ENCODE results near the gene RTKN2.

DNA sequence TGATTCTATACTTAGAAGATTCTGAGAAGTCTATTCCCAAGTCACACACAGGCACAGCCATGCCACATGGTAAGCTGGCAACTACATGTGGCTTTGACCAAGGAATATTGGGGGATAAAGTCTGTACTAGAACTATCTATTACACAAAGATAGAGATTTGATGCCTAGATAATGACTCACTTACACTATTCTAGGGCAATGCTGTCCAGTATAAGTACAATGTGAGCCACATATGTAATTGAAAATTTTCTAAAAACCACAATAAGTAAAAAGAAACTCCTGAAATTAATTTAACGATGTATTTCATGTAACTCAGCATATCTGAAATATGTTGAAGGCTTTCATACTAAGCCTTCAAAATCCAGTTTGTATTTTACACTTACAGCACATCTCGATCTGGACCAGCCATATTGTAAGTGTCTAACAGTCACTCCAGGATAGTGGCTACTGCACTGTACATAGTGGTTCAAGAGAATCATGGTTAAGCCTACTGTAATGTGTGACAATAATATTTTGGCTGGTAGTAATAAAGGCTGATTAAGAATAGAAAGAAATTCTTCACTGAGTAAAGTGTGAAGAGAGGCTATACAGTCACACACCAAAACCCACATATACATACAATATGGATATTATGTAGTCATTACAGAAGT is 62.8 kb downstream of the RTKN2 start:
- TF ChIP-seq GATA2 (IDR thresholded peaks at IDR 0.05; ENCODE audit: low read depth, low read length) (no peak), GATA3 (IDR thresholded peaks at IDR 0.05; ENCODE audit: low read depth, low read length) (no peak)
